HEK293 (cell line): ENCODE measurements around the gene MESD.

Experiments
- CTCF ChIA-PET: fragments of 350-600 bp; formaldehyde crosslinking; extraction: SDS; loops from one replicate; lab custom pipeline; 2021; ENCODE audit warnings: antibody characterized with exemption; lab: Yijun Ruan, JAX
- POLR2A ChIA-PET: fragments of 300-600 bp; formaldehyde crosslinking; extraction: SDS; loops from one replicate; lab custom pipeline; 2020; ENCODE audit warnings: antibody characterized with exemption, inconsistent platforms; lab: Yijun Ruan, JAX
- H3K27ac ChIP-seq: fragments of 200-500 bp; sonication (Bioruptor generic); 2 replicates; pipeline ENCODE4 v1.5.1; 2014; ENCODE audit warnings: low read depth, low read length, control low read depth, inconsistent platforms; ENCODE audit errors: extremely low read depth
- H3K36me3 ChIP-seq, 2 experiments: fragments of 200-500 bp in 1 of 2; sonication (Bioruptor generic) in 1 of 2; 1 replicate in 1 of 2; 2 replicates in 1 of 2; pipeline ENCODE4 v1.5.1; 2014 to 2017; ENCODE audit warnings: inconsistent platforms in 2 of 2, low read length in 2 of 2; ENCODE audit not compliant: control insufficient read depth in 2 of 2, insufficient read depth in 1 of 2
- H3K4me1 ChIP-seq: fragments of 200-500 bp; sonication (Bioruptor generic); 2 replicates; pipeline ENCODE4 v1.5.1; 2014; ENCODE audit warnings: mild to moderate bottlenecking, low read length, inconsistent platforms; ENCODE audit not compliant: control insufficient read depth, insufficient read depth
- H3K4me3 ChIP-seq: 2 replicates; pipeline ENCODE4 v1.5.1; 2011; ENCODE audit warnings: low read depth, mild to moderate bottlenecking, control low read depth, low read length, moderate library complexity
- H3K9me3 ChIP-seq: fragments of 200-500 bp; sonication (Bioruptor generic); 2 replicates; pipeline ENCODE4 v1.5.1; 2014; ENCODE audit warnings: low read depth, low read length, inconsistent platforms; ENCODE audit not compliant: control insufficient read depth, insufficient read depth
- EGR2 ChIP-seq: fragments of 450-650 bp; formaldehyde crosslinking; IDR thresholded peaks from 2 replicates; pipeline ENCODE4 v1.5.1; 2016; ENCODE audit warnings: low read depth, missing biosample characterization, missing genetic modification characterization
- ELK4 ChIP-seq: IDR thresholded peaks from 2 replicates; pipeline ENCODE4 v1.6.1; 2011; ENCODE audit warnings: mild to moderate bottlenecking, low read depth, low read length, borderline replicate concordance
- FEZF1 ChIP-seq: fragments of 450-650 bp; formaldehyde crosslinking; IDR thresholded peaks from 2 replicates; pipeline ENCODE4 v1.5.1; 2016; ENCODE audit warnings: missing biosample characterization, missing genetic modification characterization
- IKZF3 ChIP-seq: fragments of 450-650 bp; IDR thresholded peaks from 2 replicates; pipeline ENCODE4 v1.5.0; 2018; ENCODE audit warnings: missing biosample characterization, mild to moderate bottlenecking, missing genetic modification characterization, moderate library complexity
- INSM2 ChIP-seq: fragments of 450-650 bp; formaldehyde crosslinking; IDR thresholded peaks from 2 replicates; pipeline ENCODE4 v1.5.1; 2016; ENCODE audit warnings: missing biosample characterization, missing genetic modification characterization
- PRDM10 ChIP-seq: fragments of 450-650 bp; formaldehyde crosslinking; IDR thresholded peaks from 2 replicates; pipeline ENCODE4 v1.5.1; 2016; ENCODE audit warnings: missing biosample characterization, missing genetic modification characterization
- ZBTB26 ChIP-seq: fragments of 450-650 bp; formaldehyde crosslinking; optimal IDR thresholded peaks from 2 replicates; pipeline ENCODE3; 2016; ENCODE audit warnings: missing biosample characterization, mild to moderate bottlenecking, missing genetic modification characterization
- ZNF133 ChIP-seq: fragments of 450-650 bp; formaldehyde crosslinking; IDR thresholded peaks from 2 replicates; pipeline ENCODE4 v1.5.1; 2016; ENCODE audit warnings: missing biosample characterization, missing genetic modification characterization
- ZNF2 ChIP-seq: fragments of 450-650 bp; formaldehyde crosslinking; IDR thresholded peaks from 2 replicates; pipeline ENCODE4 v1.5.1; 2016; ENCODE audit warnings: missing biosample characterization, missing genetic modification characterization
- ZNF248 ChIP-seq: fragments of 450-650 bp; formaldehyde crosslinking; IDR thresholded peaks from 2 replicates; pipeline ENCODE4 v1.5.1; 2017; ENCODE audit warnings: missing biosample characterization, missing genetic modification characterization
- ZNF274 ChIP-seq, 2 experiments: fragments of 200-500 bp in 1 of 2; fragments of 450-650 bp in 1 of 2; sonication (Bioruptor generic) in 1 of 2; formaldehyde crosslinking in 1 of 2; IDR thresholded peaks; 2 replicates each; pipeline versions ENCODE4 v1.5.1 to v1.6.1; 2014 to 2016; ENCODE audit warnings: borderline replicate concordance in 1 of 2, inconsistent platforms in 1 of 2, low read length in 1 of 2, missing biosample characterization in 1 of 2, missing genetic modification characterization in 1 of 2
- ZNF518A ChIP-seq: fragments of 450-650 bp; formaldehyde crosslinking; conservative IDR thresholded peaks from 2 replicates; pipeline ENCODE4 v1.5.1; 2016; ENCODE audit warnings: low read depth, missing biosample characterization, missing genetic modification characterization
- ZNF555 ChIP-seq: fragments of 450-650 bp; formaldehyde crosslinking; conservative IDR thresholded peaks from 2 replicates; pipeline ENCODE4 v1.5.1; 2017; ENCODE audit warnings: missing biosample characterization, mild to moderate bottlenecking, missing genetic modification characterization, inconsistent platforms
- ZNF560 ChIP-seq: fragments of 450-650 bp; formaldehyde crosslinking; IDR thresholded peaks from 2 replicates; pipeline ENCODE4 v1.5.1; 2017; ENCODE audit warnings: missing biosample characterization, missing genetic modification characterization, borderline replicate concordance
- ZNF600 ChIP-seq: fragments of 450-650 bp; formaldehyde crosslinking; IDR thresholded peaks from 2 replicates; pipeline ENCODE4 v1.5.1; 2016; ENCODE audit warnings: missing biosample characterization, missing genetic modification characterization
- ZNF610 ChIP-seq: fragments of 450-650 bp; formaldehyde crosslinking; IDR thresholded peaks from 2 replicates; pipeline ENCODE4 v1.5.1; 2016; ENCODE audit warnings: missing biosample characterization, missing genetic modification characterization, borderline replicate concordance
- ZNF639 ChIP-seq: fragments of 450-650 bp; formaldehyde crosslinking; IDR thresholded peaks from 2 replicates; pipeline ENCODE4 v1.5.1; 2016; ENCODE audit warnings: missing biosample characterization, missing genetic modification characterization

Gene MESD

GRCh38 chr15:81013396-81013929 lies 23.8 kb upstream of the MESD start:
- H3K4me1 ChIP-seq, result no peaks in the 10 kb centered on the region
- no peak overlapping the region for H3K4me3 ChIP-seq
- H3K36me3 ChIP-seq, result no peaks in the 10 kb centered on the region
- CTCF ChIA-PET, result interaction anchor here (0.6 to 1.0 kb wide), 3 partner anchors 36 to 253 kb away, joined by 3 read pairs; no protein-coding TSS in a partner anchor
- POLR2A ChIA-PET, result no interaction called here
- no peaks in the 10 kb centered on the region for H3K9me3 ChIP-seq
- TF ChIP-seq ZNF555, result no peak
- TF ChIP-seq ZBTB26 (tag by site-specific recombination), result no peak
- TF ChIP-seq EGR2 (tag by site-specific recombination), result no peak
- TF ChIP-seq ZNF518A (tag by site-specific recombination), result no peak
- no peak for TF ChIP-seq IKZF3 (tag by site-specific recombination)
- no peak for TF ChIP-seq ZNF600 (tag by site-specific recombination)
- TF ChIP-seq ZNF639, result no peak
- no peak for TF ChIP-seq ZNF133 (tag by site-specific recombination)
- no peak for TF ChIP-seq ZNF248 (tag by site-specific recombination)
- no peak for TF ChIP-seq FEZF1 (tag by site-specific recombination)
- TF ChIP-seq INSM2, result no peak
- TF ChIP-seq ZNF610 (tag by site-specific recombination), result no peak
- no peak for TF ChIP-seq ZNF2 (tag by site-specific recombination)
- no peak for TF ChIP-seq ELK4
- no peak for TF ChIP-seq PRDM10
- no peak for TF ChIP-seq ZNF274 (IDR thresholded peaks at IDR 0.05; ENCODE audit: low read length)
- TF ChIP-seq ZNF274 (tag by site-specific recombination; IDR thresholded peaks at IDR 0.05; ENCODE audit: borderline replicate concordance), result no peak
- no peak for TF ChIP-seq ZNF560 (tag by site-specific recombination)
- H3K27ac ChIP-seq, result no peak overlapping the region
